ENCODE data around the gene RNASE12. TPM values are rescaled to one million over a fixed set of nuclear protein-coding genes. Genes with fewer than 3 reads are reported as not detected.
"Not testable (repeated sequence)": the region's sequence is repeated elsewhere in the genome, so short reads cannot be mapped to it uniquely, and the experiment has no call there.

Gene RNASE12
- total RNA-seq, 4 donors from 2014 or later, result not detected

- H3K27ac ChIP-seq, result no peak overlapping the region
- TF ChIP-seq POLR2AphosphoS5 (IDR thresholded peaks at IDR 0.05), result no peak
- no peak for TF ChIP-seq CTCF (IDR thresholded peaks at IDR 0.05)
- no peak for TF ChIP-seq POLR2A (IDR thresholded peaks at IDR 0.05)
- TF ChIP-seq EP300 (IDR thresholded peaks at IDR 0.05), result no peak
- H3K27me3 ChIP-seq, result no peaks in the 10 kb centered on the region
- 74 to 90% methylated on average over 3 to 14 of the region's 14 CpGs for WGBS, 2 donors (ENCODE audit: low coverage in 1 of 2)
- no peaks in the 10 kb centered on the region for H3K36me3 ChIP-seq
- H3K4me1 ChIP-seq, result no peaks in the 10 kb centered on the region
- H3K4me3 ChIP-seq, result no peak overlapping the region
- no peaks in the 10 kb centered on the region for H3K9me3 ChIP-seq
- no peak for ATAC-seq
Observed at GRCh38 chr14:20578784-20579502, 12.2 kb downstream of the RNASE12 start.

GRCh38 chr14:20578325-20578724 lies 12.9 kb downstream of the RNASE12 start:
- Histone ChIP-seq H3K4me3 (no peak overlapping the region), H3K36me3 (no peaks in the 10 kb centered on the region), H3K27ac (no peak overlapping the region), H3K9me3 (no peaks in the 10 kb centered on the region), H3K27me3 (no peaks in the 10 kb centered on the region), H3K4me1 (no peaks in the 10 kb centered on the region)
- 60 to 79% methylated on average over 1 to 3 of the region's 3 CpGs for WGBS, 2 donors (ENCODE audit: low coverage in 1 of 2)
- no peak for ATAC-seq
- TF ChIP-seq EP300 (IDR thresholded peaks at IDR 0.05) (no peak), POLR2A (IDR thresholded peaks at IDR 0.05) (no peak), POLR2AphosphoS5 (IDR thresholded peaks at IDR 0.05) (no peak), CTCF (IDR thresholded peaks at IDR 0.05) (no peak)

GRCh38 chr14:20572382-20572990 lies 18.7 kb downstream of the RNASE12 start:
- H3K27ac ChIP-seq, ATAC-seq, H3K4me1 ChIP-seq, H3K27me3 ChIP-seq, H3K36me3 ChIP-seq, H3K4me3 ChIP-seq: not testable (repeated sequence)
- peaks cover 0 to 31% (median 4%) of the 10 kb centered on the region in 3 donors for H3K9me3 ChIP-seq
- WGBS, 2 donors (ENCODE audit: low coverage in 1 of 2), result 59 to 75% methylated on average over 2 to 3 of the region's 4 CpGs

- H3K27ac ChIP-seq, H3K36me3 ChIP-seq, H3K4me3 ChIP-seq, ATAC-seq, H3K4me1 ChIP-seq, H3K27me3 ChIP-seq: not testable (repeated sequence)
- peaks cover 0 to 37% (median 4%) of the 10 kb centered on the region in 3 donors for H3K9me3 ChIP-seq
- WGBS, 2 donors (ENCODE audit: low coverage in 1 of 2), result no CpG with 5 or more reads among the region's 1 CpG
Observed at GRCh38 chr14:20570720-20571119, 20.5 kb downstream of the RNASE12 start.

DNA sequence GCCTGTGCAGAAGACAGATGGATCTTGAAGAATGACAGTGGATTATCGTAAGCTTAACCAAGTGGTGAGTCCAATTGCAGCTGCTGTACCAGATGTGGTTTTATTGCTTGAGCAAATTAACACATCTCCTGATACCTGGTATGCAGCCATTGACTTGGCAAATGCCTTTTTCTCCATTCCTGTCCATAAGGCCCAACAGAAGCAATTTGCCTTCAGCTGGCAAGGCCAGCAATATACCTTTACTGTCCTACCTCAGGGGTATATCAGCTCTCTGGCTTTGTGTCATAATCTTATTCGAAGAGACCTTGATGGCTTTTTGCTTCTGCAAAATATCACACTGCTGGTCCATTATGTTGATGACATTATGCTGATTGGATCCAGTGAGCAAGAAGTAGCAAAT lies 21.3 kb downstream of the RNASE12 start:
- WGBS, 2 donors (ENCODE audit: low coverage in 1 of 2), result 88% methylated on average over 1 of the region's 2 CpGs; no CpG with 5 or more reads in 1 of the 2 donors

GRCh38 chr14:20569066-20569465 lies 22.1 kb downstream of the RNASE12 start:
- H3K27ac ChIP-seq, result no peak overlapping the region
- H3K27me3 ChIP-seq, result no peaks in the 10 kb centered on the region
- peaks cover 0 to 37% (median 4%) of the 10 kb centered on the region in 3 donors for H3K9me3 ChIP-seq
- no peak for TF ChIP-seq POLR2A (IDR thresholded peaks at IDR 0.05)
- TF ChIP-seq CTCF (IDR thresholded peaks at IDR 0.05), result no peak
- no peak for TF ChIP-seq POLR2AphosphoS5 (IDR thresholded peaks at IDR 0.05)
- no peak for TF ChIP-seq EP300 (IDR thresholded peaks at IDR 0.05)
- no peaks in the 10 kb centered on the region for H3K36me3 ChIP-seq
- no peak overlapping the region for H3K4me3 ChIP-seq
- no peak for ATAC-seq
- H3K4me1 ChIP-seq, result no peaks in the 10 kb centered on the region

More for the DNA sequence above, 21.3 kb downstream of the RNASE12 start:
- not testable (repeated sequence) for H3K27me3 ChIP-seq, H3K4me3 ChIP-seq, H3K4me1 ChIP-seq, ATAC-seq, H3K27ac ChIP-seq, H3K36me3 ChIP-seq
- H3K9me3 ChIP-seq, result peaks cover 0 to 37% (median 4%) of the 10 kb centered on the region in 3 donors

All from gastroesophageal sphincter (tissue), 4 donors.